ENCODE results near the gene TRMT13.

GRCh38 chr1:100184536-100184935, 51.6 kb downstream of the TRMT13 start:
- TF ChIP-seq CTCF (IDR thresholded peaks at IDR 0.05) (no peak), POLR2A (IDR thresholded peaks at IDR 0.05) (no peak), EP300 (IDR thresholded peaks at IDR 0.05) (no peak), POLR2AphosphoS5 (IDR thresholded peaks at IDR 0.05) (no peak)

Measured in stomach (tissue), 4 donors.